A549 (cell line): ENCODE data around the gene RAMACL. TPM values are rescaled to one million over a fixed set of nuclear protein-coding genes. Genes with fewer than 3 reads are reported as not detected.

Source experiments
- ATAC-seq, 2 experiments: fragments of 200-7000 bp in 1 of 2; fragments of >200 bp in 1 of 2; cut with Nextera tagmentation in 1 of 2; cut with Tn5 transposase in 1 of 2; 3 replicates each; pipeline versions ENCODE4 v1.8.0 to v1.9.1; 2018 to 2020; ENCODE audit warnings: mild to moderate bottlenecking in 1 of 2, moderate library complexity in 1 of 2
- CTCF ChIA-PET: fragments of 300-600 bp; sonication (Branson Sonifier 250); formaldehyde crosslinking; extraction: SDS; loops from one replicate; lab custom pipeline; 2021; ENCODE audit warnings: antibody characterized with exemption, inconsistent platforms; lab: Yijun Ruan, JAX
- POLR2A ChIA-PET: fragments of 350-600 bp; formaldehyde crosslinking; extraction: SDS; loops from one replicate; lab custom pipeline; 2021; ENCODE audit warnings: antibody characterized with exemption, inconsistent platforms; lab: Yijun Ruan, JAX
- DNase-seq, 2 experiments: peaks; one replicate each; pipeline versions ENCODE4 v3.0.0 to v3.0.0-alpha.2; 2011 to 2016; ENCODE audit warnings: low read depth in 1 of 2, low spot score in 1 of 2
- FAIRE-seq: peaks from 2 replicates; lab custom pipeline; 2011; peaks lifted over from hg19 to GRCh38; lab: Jason Lieb, UNC
- H3K27ac ChIP-seq, 2 experiments: fragments of >200 bp; sonication (Bioruptor Twin); formaldehyde crosslinking; 3 replicates each; pipeline ENCODE4 v1.5.1; 2016 to 2017
- H3K4me1 ChIP-seq: fragments of >200 bp; sonication (Bioruptor Twin); formaldehyde crosslinking; 3 replicates; pipeline ENCODE4 v1.6.1; 2016
- H3K4me2 ChIP-seq: fragments of >200 bp; sonication (Bioruptor Twin); formaldehyde crosslinking; 3 replicates; pipeline ENCODE4 v1.6.1; 2016
- H3K4me3 ChIP-seq: fragments of >200 bp; sonication (Bioruptor Twin); formaldehyde crosslinking; 3 replicates; pipeline ENCODE4 v1.5.1; 2016
- H3K9me3 ChIP-seq: fragments of >200 bp; sonication (Bioruptor Twin); formaldehyde crosslinking; 3 replicates; pipeline ENCODE4 v1.6.1; 2016
- BCL3 ChIP-seq: fragments of >200 bp; sonication (Bioruptor Twin); formaldehyde crosslinking; IDR thresholded peaks from 3 replicates; pipeline ENCODE4 v1.6.1; 2016
- CEBPB ChIP-seq, 2 experiments: fragments of >200 bp in 1 of 2; sonication (Bioruptor Twin) in 1 of 2; formaldehyde crosslinking in 1 of 2; IDR thresholded peaks; 2 replicates each; pipeline ENCODE4 v1.6.1; 2012 to 2016
- CHD2 ChIP-seq: fragments of 150-350 bp; IDR thresholded peaks from 2 replicates; pipeline ENCODE4 v1.6.1; 2014; ENCODE audit warnings: low read length; ENCODE audit not compliant: partially characterized antibody
- CHD4 ChIP-seq: fragments of 200-600 bp; sonication (generic); IDR thresholded peaks from 2 replicates; pipeline ENCODE4 v1.6.1; 2016; ENCODE audit warnings: antibody characterized with exemption, mild to moderate bottlenecking, borderline replicate concordance
- CTCF ChIP-seq: fragments of >200 bp; sonication (Bioruptor Twin); formaldehyde crosslinking; IDR thresholded peaks from 3 replicates; pipeline ENCODE4 v1.5.1; 2016
- EHMT2 ChIP-seq: fragments of 200-600 bp; sonication (generic); IDR thresholded peaks from 2 replicates; pipeline ENCODE4 v1.6.1; 2016; ENCODE audit warnings: antibody characterized with exemption, low read depth, mild to moderate bottlenecking, moderate library complexity
- ESRRA ChIP-seq: fragments of 150-350 bp; IDR thresholded peaks from 2 replicates; pipeline ENCODE4 v1.6.1; 2014; ENCODE audit warnings: mild to moderate bottlenecking, low read length, borderline replicate concordance
- FOSB ChIP-seq: fragments of 250-450 bp; sonication (Bioruptor Pico); IDR thresholded peaks from 2 replicates; pipeline ENCODE4 v1.5.0; 2020; ENCODE audit warnings: mild to moderate bottlenecking, moderate library complexity
- FOSL2 ChIP-seq, 2 experiments: fragments of 450-650 bp in 1 of 2; fragments of >200 bp in 1 of 2; sonication (Bioruptor Twin) in 1 of 2; formaldehyde crosslinking; IDR thresholded peaks; 2 replicates each; pipeline versions ENCODE4 v1.5.0 to v1.6.1; 2016 to 2020; ENCODE audit warnings: mild to moderate bottlenecking in 1 of 2, moderate library complexity in 1 of 2
- FOXS1 ChIP-seq: fragments of 250-450 bp; sonication (Bioruptor Pico); IDR thresholded peaks from 2 replicates; pipeline ENCODE4 v1.5.0; 2020; ENCODE audit warnings: mild to moderate bottlenecking, moderate library complexity
- GATA3 ChIP-seq: IDR thresholded peaks from 2 replicates; pipeline ENCODE4 v1.6.1; 2012; ENCODE audit warnings: borderline replicate concordance
- HDAC2 ChIP-seq: fragments of 200-600 bp; sonication (generic); IDR thresholded peaks from 2 replicates; pipeline ENCODE4 v1.6.1; 2016
- HES2 ChIP-seq: fragments of >200 bp; sonication (Bioruptor Twin); formaldehyde crosslinking; IDR thresholded peaks from 2 replicates; pipeline ENCODE4 v1.6.1; 2016
- HOXB13 ChIP-seq: fragments of 250-450 bp; sonication (Bioruptor Pico); IDR thresholded peaks from 2 replicates; pipeline ENCODE4 v1.5.0; 2020; ENCODE audit warnings: low read depth, mild to moderate bottlenecking, moderate library complexity
- HOXB5 ChIP-seq: fragments of 250-450 bp; sonication (Bioruptor Pico); IDR thresholded peaks from 2 replicates; pipeline ENCODE4 v1.5.0; 2020; ENCODE audit warnings: mild to moderate bottlenecking, moderate library complexity
- JUN ChIP-seq, 2 experiments: fragments of >200 bp; sonication (Bioruptor Twin); formaldehyde crosslinking; IDR thresholded peaks; 2 replicates in 1 of 2; 3 replicates in 1 of 2; pipeline ENCODE4 v1.6.1; 2016 to 2017
- MAX ChIP-seq: IDR thresholded peaks from 2 replicates; pipeline ENCODE4 v1.6.1; 2012
- NPAS2 ChIP-seq: fragments of 250-450 bp; sonication (Bioruptor Pico); IDR thresholded peaks from 2 replicates; pipeline ENCODE4 v1.8.0; 2022; ENCODE audit warnings: mild to moderate bottlenecking, moderate library complexity, borderline replicate concordance
- NR3C1 ChIP-seq: fragments of >200 bp; sonication (Bioruptor Twin); formaldehyde crosslinking; IDR thresholded peaks from 3 replicates; pipeline ENCODE4 v1.6.1; 2017
- PBX3 ChIP-seq: IDR thresholded peaks from 2 replicates; pipeline ENCODE4 v1.6.1; 2012
- PHF8 ChIP-seq: fragments of 200-600 bp; sonication (generic); IDR thresholded peaks from 2 replicates; pipeline ENCODE4 v1.6.1; 2016; ENCODE audit warnings: low read depth, mild to moderate bottlenecking, antibody characterized with exemption, moderate library complexity, borderline replicate concordance
- POLR2A ChIP-seq: IDR thresholded peaks from 2 replicates; pipeline ENCODE4 v1.6.1; 2012; ENCODE audit warnings: mild to moderate bottlenecking, low read length
- RFX5 ChIP-seq: fragments of 450-650 bp; IDR thresholded peaks from 2 replicates; pipeline ENCODE4 v1.7.1; 2014; ENCODE audit warnings: antibody characterized with exemption, mild to moderate bottlenecking, moderate library complexity
- RNF2 ChIP-seq: fragments of 200-600 bp; sonication (generic); IDR thresholded peaks from 2 replicates; pipeline ENCODE4 v1.6.1; 2016; ENCODE audit warnings: low read depth, mild to moderate bottlenecking, antibody characterized with exemption, moderate library complexity, borderline replicate concordance
- SMC3 ChIP-seq: fragments of >200 bp; sonication (Bioruptor Twin); formaldehyde crosslinking; IDR thresholded peaks from 3 replicates; pipeline ENCODE4 v1.6.1; 2018; ENCODE audit warnings: inconsistent platforms
- SREBF2 ChIP-seq: fragments of 450-650 bp; IDR thresholded peaks from 2 replicates; pipeline ENCODE4 v1.6.1; 2014; ENCODE audit warnings: mild to moderate bottlenecking, moderate library complexity
- TP53 ChIP-seq: fragments of 250-450 bp; sonication (Bioruptor Pico); IDR thresholded peaks from 2 replicates; pipeline ENCODE4 v1.5.0; 2021; ENCODE audit warnings: mild to moderate bottlenecking, moderate library complexity
- USF2 ChIP-seq: fragments of 450-650 bp; IDR thresholded peaks from 2 replicates; pipeline ENCODE4 v1.6.1; 2014; ENCODE audit warnings: antibody characterized with exemption
- ZFP36 ChIP-seq: fragments of 450-650 bp; IDR thresholded peaks from 2 replicates; pipeline ENCODE4 v1.6.1; 2014; ENCODE audit warnings: borderline replicate concordance; ENCODE audit not compliant: partially characterized antibody
- ZNF302 ChIP-seq: fragments of 250-450 bp; sonication (Bioruptor Pico); IDR thresholded peaks from 2 replicates; pipeline ENCODE4 v1.9.0; 2021; ENCODE audit warnings: inconsistent platforms, mild to moderate bottlenecking, moderate library complexity
- ZSCAN20 ChIP-seq: fragments of 250-450 bp; sonication (Bioruptor Pico); IDR thresholded peaks from 2 replicates; pipeline ENCODE4 v1.8.0; 2022; ENCODE audit warnings: mild to moderate bottlenecking, moderate library complexity
- WGBS: methylation state at CpG from one replicate; pipeline ENCODE4 v1.1.6; 2017; ENCODE audit errors: missing lambda C conversion rate; 5-methylcytosine and 5-hydroxymethylcytosine counted together
- polyA plus RNA-seq, 4 experiments: library from polyadenylated mRNA; depleted of rRNA in 3 of 4; stranded (reverse); fragments of >200 nt; fragmentation: RNase III in 1 of 4; extraction: RNeasy Plus Mini Kit Qiagen cat#74134 plus additional on column Dnase treatment in 1 of 4; gene quantifications; 2 replicates in 3 of 4; 3 replicates in 1 of 4; pipeline ENCODE4 v1.2.3, GENCODE V29; 2011 to 2017

The RAMACL gene
- polyA plus RNA-seq, 2 of the 4 experiments (the other 2 are of a cell fraction): 0.08 to 0.67 TPM

GRCh38 chr6:166580076-166581050 is 6.1 kb downstream of the RAMACL start:
- no peak for TF ChIP-seq TP53
- TF ChIP-seq CHD2: no peak
- TF ChIP-seq ZFP36: no peak
- TF ChIP-seq NR3C1: no peak
- TF ChIP-seq BCL3: no peak
- TF ChIP-seq HDAC2: no peak
- no peak for TF ChIP-seq EHMT2
- TF ChIP-seq ZSCAN20 (CRISPR knock-in tag): no peak
- TF ChIP-seq PHF8: no peak
- no peak for TF ChIP-seq CEBPB (IDR thresholded peaks at IDR 0.05)
- no peak for TF ChIP-seq JUN (IDR thresholded peaks at IDR 0.05)
- no peak for TF ChIP-seq SMC3
- TF ChIP-seq POLR2A: no peak
- TF ChIP-seq FOSL2 (IDR thresholded peaks at IDR 0.05): no peak
- no peak for TF ChIP-seq FOSL2 (CRISPR knock-in tag; IDR thresholded peaks at IDR 0.05)
- no peak for TF ChIP-seq HES2
- TF ChIP-seq SREBF2: no peak
- no peak for TF ChIP-seq RNF2
- no peak overlapping the region for H3K4me2 ChIP-seq
- CTCF ChIA-PET: interaction anchor here (0.5 kb wide), 1 partner anchor 267 kb away, joined by 3 read pairs; no protein-coding TSS in a partner anchor
- no peak overlapping the region for H3K4me3 ChIP-seq
- 77% methylated on average over 12 of the region's 17 CpGs for WGBS
- no peak overlapping the region for H3K27ac ChIP-seq
- DNase-seq (no peak), FAIRE-seq (no peak), ATAC-seq (no peak)
- H3K9me3 ChIP-seq: no peaks in the 10 kb centered on the region
- POLR2A ChIA-PET: no interaction called here
- H3K4me1 ChIP-seq: no peaks in the 10 kb centered on the region

- POLR2A ChIA-PET: no interaction called here
- no peaks in the 10 kb centered on the region for H3K9me3 ChIP-seq
- no peak for DNase-seq
- no peak for TF ChIP-seq FOXS1
- TF ChIP-seq MAX: no peak
- TF ChIP-seq CTCF: no peak
- TF ChIP-seq HOXB13 (CRISPR knock-in tag): no peak
- TF ChIP-seq FOSL2 (IDR thresholded peaks at IDR 0.05): no peak
- no peak for TF ChIP-seq FOSL2 (CRISPR knock-in tag; IDR thresholded peaks at IDR 0.05)
- no peak for TF ChIP-seq CHD4
- TF ChIP-seq HDAC2: no peak
- TF ChIP-seq ESRRA: no peak
- TF ChIP-seq ZFP36: no peak
- TF ChIP-seq PHF8: no peak
- TF ChIP-seq TP53: no peak
- no peak for TF ChIP-seq NR3C1
- TF ChIP-seq NPAS2 (CRISPR knock-in tag): no peak
- TF ChIP-seq HOXB5 (CRISPR knock-in tag): no peak
- no peak for TF ChIP-seq USF2
- no peak for TF ChIP-seq FOSB (CRISPR knock-in tag)
- TF ChIP-seq ZNF302: no peak
- no peak for TF ChIP-seq RFX5
- no peak for TF ChIP-seq GATA3
- TF ChIP-seq PBX3: no peak
- TF ChIP-seq, all 56 proteins: peak for 0
- 64% methylated on average over 9 of the region's 9 CpGs for WGBS
- no peaks in the 10 kb centered on the region for H3K4me1 ChIP-seq
- ATAC-seq (no peak), FAIRE-seq (no peak)
- CTCF ChIA-PET: no interaction called here
- H3K4me2 ChIP-seq: no peak overlapping the region
- H3K4me3 ChIP-seq: no peak overlapping the region
- no peak overlapping the region for H3K27ac ChIP-seq
Measured at GRCh38 chr6:166579237-166579850, 7.1 kb downstream of the RAMACL start.
